Natural killer cell (primary cell): ENCODE results near the gene CDH2. TPM values are rescaled to one million over a fixed set of nuclear protein-coding genes. Genes with fewer than 3 reads are reported as not detected.

ENCODE experiments used
- ATAC-seq, 3 donors: fragments of 150-1000 bp in 2 of 3; fragments of 200-7000 bp in 1 of 3; cut with Tn5 transposase; 1 replicate in 1 of 3; 2 replicates in 2 of 3; pipeline ENCODE4 v1.10.0; 2021; ENCODE audit warnings: mild to moderate bottlenecking in 2 of 3, moderate library complexity in 2 of 3
- DNase-seq, 2 donors: peaks; one replicate each; pipeline versions ENCODE4 v3.0.0 to v3.0.0-alpha.2; 2013 to 2021; ENCODE audit warnings: mixed read lengths in 1 of 2
- H3K27ac ChIP-seq: one replicate; pipeline ENCODE4 v1.5.1; 2013; ENCODE audit warnings: mild to moderate bottlenecking, low read length
- H3K27me3 ChIP-seq: one replicate; pipeline ENCODE4 v1.6.1; 2013; ENCODE audit warnings: low read length; ENCODE audit not compliant: control insufficient read depth, insufficient read depth
- H3K36me3 ChIP-seq: one replicate; pipeline ENCODE4 v1.6.1; 2013; ENCODE audit warnings: low read length; ENCODE audit not compliant: control insufficient read depth, insufficient read depth
- H3K4me1 ChIP-seq: one replicate; pipeline ENCODE4 v1.6.1; 2013; ENCODE audit warnings: low read length; ENCODE audit not compliant: control insufficient read depth, insufficient read depth
- H3K4me3 ChIP-seq: one replicate; pipeline ENCODE4 v1.5.1; 2013; ENCODE audit warnings: low read length
- H3K9me3 ChIP-seq: one replicate; pipeline ENCODE4 v1.6.1; 2013; ENCODE audit warnings: low read length; ENCODE audit not compliant: control insufficient read depth, insufficient read depth
- H3K27ac Mint-ChIP-seq, 2 donors: one replicate each; pipeline ENCODE4 v1.8.0; 2022; ENCODE audit warnings: mild to moderate bottlenecking in 2 of 2, mixed read lengths in 2 of 2, moderate library complexity in 1 of 2
- H3K27me3 Mint-ChIP-seq, 2 donors: one replicate each; pipeline ENCODE4 v1.8.0; 2022; ENCODE audit warnings: low read depth in 2 of 2, mixed read lengths in 2 of 2
- H3K36me3 Mint-ChIP-seq: one replicate; pipeline ENCODE4 v1.8.0; 2022; ENCODE audit warnings: mixed read lengths
- H3K4me1 Mint-ChIP-seq, 2 donors: one replicate each; pipeline ENCODE4 v1.8.0; 2022; ENCODE audit warnings: mixed read lengths in 2 of 2
- H3K4me3 Mint-ChIP-seq: one replicate; pipeline ENCODE4 v1.8.0; 2022; ENCODE audit warnings: mild to moderate bottlenecking, moderate library complexity, mixed read lengths
- H3K9me3 Mint-ChIP-seq, 2 donors: one replicate each; pipeline ENCODE4 v1.8.0; 2022; ENCODE audit warnings: mixed read lengths in 2 of 2
- CTCF ChIP-seq: fragments of 200-600 bp; IDR thresholded peaks from one replicate; pipeline ENCODE4 v1.8.0; 2022; ENCODE audit warnings: antibody characterized with exemption
- WGBS: methylation state at CpG from one replicate; pipeline ENCODE4 v1.1.7; 2013; ENCODE audit warnings: missing lambda C conversion rate; ENCODE audit not compliant: insufficient coverage; 5-methylcytosine and 5-hydroxymethylcytosine counted together
- intact Hi-C: fragments of 100-400 bp; cut with micrococcal nuclease; formaldehyde crosslinking; loops from one replicate; pipeline ENCODE4 v1.14.2; 2022
- total RNA-seq, 4 donors: library from RNA; stranded (reverse); fragments of 120-200 nt in 1 of 4; gene quantifications; one replicate each; pipeline versions ENCODE4 v1.2.3 to v1.2.4, GENCODE V29; 2013 to 2022

Gene CDH2
- total RNA-seq, 3 donors from 2014 or later (not counting 1 experiment from before 2014, with no cell fraction given) = 0.09 to 0.35 (median 0.26) TPM

- intact Hi-C loops = no loop called here
- Mint-ChIP-seq H3K4me3 (no peak overlapping the region), H3K27me3 (no peaks in the 10 kb centered on the region), H3K27ac (no peak overlapping the region), H3K4me1 (no peaks in the 10 kb centered on the region), H3K9me3 (peaks cover 7 to 8% of the 10 kb centered on the region in 2 donors), H3K36me3 (no peaks in the 10 kb centered on the region)
- whole genome bisulfite sequencing = 75% methylated on average over 5 of the region's 5 CpGs
- ATAC-seq (no peak), DNase-seq (no peak)
- no peaks in the 10 kb centered on the region for H3K9me3 ChIP-seq
- no peaks in the 10 kb centered on the region for H3K36me3 ChIP-seq
- H3K27me3 ChIP-seq = no peaks in the 10 kb centered on the region
- H3K27ac ChIP-seq = no peak overlapping the region
- H3K4me1 ChIP-seq = no peaks in the 10 kb centered on the region
- no peak for TF ChIP-seq CTCF
- H3K4me3 ChIP-seq = no peak overlapping the region
Measured at GRCh38 chr18:27922780-27923179, 254.2 kb downstream of the CDH2 start.

- Histone ChIP-seq H3K27ac (no peak overlapping the region), H3K27me3 (no peaks in the 10 kb centered on the region), H3K9me3 (no peaks in the 10 kb centered on the region), H3K4me1 (no peaks in the 10 kb centered on the region), H3K36me3 (no peaks in the 10 kb centered on the region), H3K4me3 (no peak overlapping the region)
- H3K36me3 Mint-ChIP-seq = no peaks in the 10 kb centered on the region
- no peak overlapping the region for H3K27ac Mint-ChIP-seq
- TF ChIP-seq CTCF = no peak
- H3K27me3 Mint-ChIP-seq = no peaks in the 10 kb centered on the region
- no peak overlapping the region for H3K4me3 Mint-ChIP-seq
- H3K4me1 Mint-ChIP-seq = no peaks in the 10 kb centered on the region
- peaks cover 6 to 8% of the 10 kb centered on the region in 2 donors for H3K9me3 Mint-ChIP-seq
- WGBS = 83% methylated on average over 16 of the region's 18 CpGs
- intact Hi-C loops = no loop called here
- no peak for ATAC-seq
- no peak for DNase-seq
Measured at GRCh38 chr18:27921904-27922751, 254.8 kb downstream of the CDH2 start.

DNA sequence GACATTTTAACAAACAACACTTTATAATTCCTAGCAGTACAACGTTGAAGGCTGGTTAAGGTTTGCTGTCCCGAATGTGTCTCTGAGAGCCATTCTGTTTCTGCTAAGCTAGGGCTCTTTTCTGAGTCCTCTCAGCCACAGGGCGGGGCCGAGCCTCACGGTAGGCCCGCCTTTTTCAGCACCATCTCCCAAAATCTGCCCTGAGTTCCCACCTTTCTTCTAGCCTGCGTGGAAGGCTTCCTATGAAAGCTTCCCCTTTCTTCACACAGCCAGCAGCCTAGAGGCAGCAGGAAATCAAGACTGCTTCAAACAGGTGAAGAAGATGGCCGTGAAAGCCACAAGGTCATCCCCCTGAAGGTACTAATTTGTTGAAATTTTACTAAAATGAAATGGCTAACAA, 255.5 kb downstream of the CDH2 start:
- H3K9me3 ChIP-seq = no peaks in the 10 kb centered on the region
- intact Hi-C loops = no loop called here
- no peaks in the 10 kb centered on the region for H3K4me1 ChIP-seq
- no peaks in the 10 kb centered on the region for H3K4me1 Mint-ChIP-seq
- no peak overlapping the region for H3K4me3 ChIP-seq
- WGBS = 67% methylated on average over 8 of the region's 8 CpGs
- H3K27ac ChIP-seq = no peak overlapping the region
- TF ChIP-seq CTCF = no peak
- H3K27ac Mint-ChIP-seq = no peak overlapping the region
- H3K27me3 Mint-ChIP-seq = no peaks in the 10 kb centered on the region
- DNase-seq = no peak
- no peak overlapping the region for H3K4me3 Mint-ChIP-seq
- H3K36me3 ChIP-seq = no peaks in the 10 kb centered on the region
- H3K36me3 Mint-ChIP-seq = no peaks in the 10 kb centered on the region
- no peaks in the 10 kb centered on the region for H3K27me3 ChIP-seq
- H3K9me3 Mint-ChIP-seq = peaks cover 6 to 8% of the 10 kb centered on the region in 2 donors
- no peak for ATAC-seq

DNA sequence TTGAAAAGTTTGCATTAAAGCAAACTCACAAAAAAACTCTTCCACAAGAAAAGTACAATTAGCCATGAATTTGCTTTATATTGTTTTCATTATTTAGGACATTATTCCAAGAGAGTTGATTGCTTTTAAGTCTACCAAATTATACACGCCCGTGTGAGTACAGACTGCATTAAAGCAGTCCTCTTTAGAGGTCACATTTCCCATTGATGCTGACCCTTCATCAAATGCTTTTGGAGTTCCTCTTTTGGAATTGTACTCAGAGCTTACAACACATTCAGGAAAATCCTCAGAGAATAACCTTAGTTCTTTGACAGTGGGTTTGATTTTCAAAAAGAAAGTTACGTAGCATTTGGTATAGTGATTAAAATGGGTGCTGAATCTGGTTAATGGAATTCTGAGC, 256.1 kb downstream of the CDH2 start:
- WGBS = 94% methylated on average over 3 of the region's 3 CpGs

More for the DNA sequence above, 256.1 kb downstream of the CDH2 start:
- H3K27me3 Mint-ChIP-seq = no peaks in the 10 kb centered on the region
- H3K27me3 ChIP-seq = no peaks in the 10 kb centered on the region
- no peaks in the 10 kb centered on the region for H3K4me1 ChIP-seq
- no peak overlapping the region for H3K27ac ChIP-seq
- H3K9me3 ChIP-seq = no peaks in the 10 kb centered on the region
- ATAC-seq (no peak), DNase-seq (no peak)
- no peaks in the 10 kb centered on the region for H3K4me1 Mint-ChIP-seq
- no peaks in the 10 kb centered on the region for H3K36me3 Mint-ChIP-seq
- H3K9me3 Mint-ChIP-seq = peaks cover 6 to 8% of the 10 kb centered on the region in 2 donors
- no peak overlapping the region for H3K4me3 Mint-ChIP-seq
- no peak overlapping the region for H3K4me3 ChIP-seq
- H3K36me3 ChIP-seq = no peaks in the 10 kb centered on the region
- intact Hi-C loops = no loop called here
- no peak overlapping the region for H3K27ac Mint-ChIP-seq
- TF ChIP-seq CTCF = no peak
